Sigmoid colon (tissue), 7 donors: ENCODE results near the gene CNGB1. TPM values are rescaled to one million over a fixed set of nuclear protein-coding genes. Genes with fewer than 3 reads are reported as not detected.

Experiments used
- DNase-seq: peaks from one replicate; pipeline ENCODE4 v3.0.0-alpha.2; 2019
- H3K27ac ChIP-seq, 4 donors: fragments of 200-600 bp; sonication (generic); one replicate each; pipeline ENCODE4 v1.5.1; 2016 to 2019; ENCODE audit warnings: mild to moderate bottlenecking in 1 of 4
- H3K27me3 ChIP-seq, 3 donors: fragments of 200-600 bp; sonication (generic); one replicate each; pipeline ENCODE4 v1.5.1; 2019; ENCODE audit warnings: mild to moderate bottlenecking in 1 of 3
- H3K36me3 ChIP-seq, 4 donors: fragments of 200-600 bp; sonication (generic); one replicate each; pipeline ENCODE4 v1.5.1; 2016 to 2019
- H3K4me1 ChIP-seq, 4 donors: fragments of 200-600 bp; sonication (generic); one replicate each; pipeline ENCODE4 v1.5.1; 2017 to 2019
- H3K4me3 ChIP-seq, 4 donors: fragments of 200-600 bp; sonication (generic); one replicate each; pipeline ENCODE4 v1.5.1; 2017 to 2019; ENCODE audit warnings: mild to moderate bottlenecking in 2 of 4, moderate library complexity in 1 of 4
- H3K9me3 ChIP-seq, 4 donors: fragments of 200-600 bp in 3 of 4; sonication (generic) in 3 of 4; one replicate each; pipeline versions ENCODE4 v1.5.1 to v1.6.1; 2013 to 2019
- CTCF ChIP-seq, 4 experiments: fragments of 450-650 bp in 3 of 4; fragments of 200-600 bp in 1 of 4; IDR thresholded peaks; one replicate each; pipeline ENCODE4 v1.5.1; 2016 to 2019; ENCODE audit warnings: antibody characterized with exemption in 4 of 4, mild to moderate bottlenecking in 3 of 4, moderate library complexity in 2 of 4
- EP300 ChIP-seq, 4 donors: sonication (generic); formaldehyde crosslinking; IDR thresholded peaks; one replicate each; pipeline ENCODE4 v1.6.1; 2017; ENCODE audit warnings: antibody characterized with exemption in 4 of 4
- POLR2A ChIP-seq, 2 donors: fragments of 450-650 bp; IDR thresholded peaks; one replicate each; pipeline ENCODE4 v1.6.1; 2016; ENCODE audit warnings: antibody characterized with exemption in 2 of 2, mild to moderate bottlenecking in 2 of 2, moderate library complexity in 2 of 2
- POLR2AphosphoS5 ChIP-seq, 4 donors: sonication (generic); formaldehyde crosslinking; IDR thresholded peaks; one replicate each; pipeline ENCODE4 v1.6.1; 2017; ENCODE audit warnings: antibody characterized with exemption in 4 of 4
- WGBS, 2 donors: extraction: QIAGEN DNeasy Blood & Tissue Kit; methylation state at CpG; one replicate each; pipeline ENCODE4 v1.1.7; 2013; 5-methylcytosine and 5-hydroxymethylcytosine counted together
- intact Hi-C: fragments of 100-400 bp; cut with DNase I; formaldehyde crosslinking; loops from one replicate; pipeline ENCODE4 v1.15.1; 2023
- polyA plus RNA-seq, 3 donors: library from polyadenylated mRNA; stranded (reverse); fragments of 200-250 nt; gene quantifications; one replicate each; pipeline ENCODE4 v1.2.3, GENCODE V29; 2013
- total RNA-seq, 4 donors: library from RNA; depleted of rRNA; stranded (reverse); fragments of >200 nt; gene quantifications; one replicate each; pipeline ENCODE4 v1.1.0, GENCODE V29; 2016
- donor health status: healthy with polysubstance abuse.
- donor health status: Bipolar disorder and iron deficiency.
- donor health status: healthy.

Gene CNGB1
- total and polyA plus RNA-seq, 7 donors: 0.70 to 13.0 (median 1.4) TPM; not detected in 3

- H3K27ac ChIP-seq: peak overlapping the region in 1 of 4 donors; percentile 14
Measured at GRCh38 chr16:57894390-57895080, 76.4 kb downstream of the CNGB1 start.

GRCh38 chr16:57893559-57894389 lies 77.2 kb downstream of the CNGB1 start:
- Histone ChIP-seq H3K4me3 (no peak overlapping the region), H3K9me3 (no peaks in the 10 kb centered on the region), H3K27me3 (no peaks in the 10 kb centered on the region), H3K27ac (peak overlapping the region in 3 of 4 donors; percentile 25 to 42 (median 39)), H3K4me1 (no peaks in the 10 kb centered on the region), H3K36me3 (no peaks in the 10 kb centered on the region)
- TF ChIP-seq CTCF (IDR thresholded peaks at IDR 0.05): no peak
- peak in 1 of 4 donors; percentile 78 for TF ChIP-seq EP300 (IDR thresholded peaks at IDR 0.05)
- peak in 1 of 4 donors; percentile 67 for TF ChIP-seq POLR2AphosphoS5 (IDR thresholded peaks at IDR 0.05)
- TF ChIP-seq POLR2A (IDR thresholded peaks at IDR 0.05): no peak
- DNase-seq: no peak
- 55% methylated on average over 17 of the region's 17 CpGs for WGBS, 2 donors
- intact Hi-C loops: no loop called here

More at GRCh38 chr16:57894390-57895080, 76.4 kb downstream of the CNGB1 start:
- intact Hi-C loops: loop anchor here (5.0 kb wide), 1 partner anchor 233 kb away; the partner anchor contains the start of gene CFAP20
- no peak for DNase-seq
- whole genome bisulfite sequencing, 2 donors: 51 to 69% methylated on average over 10 of the region's 10 CpGs
- TF ChIP-seq EP300 (IDR thresholded peaks at IDR 0.05) (no peak), CTCF (IDR thresholded peaks at IDR 0.05) (no peak), POLR2AphosphoS5 (IDR thresholded peaks at IDR 0.05) (no peak)
- Histone ChIP-seq H3K4me1 (no peaks in the 10 kb centered on the region), H3K9me3 (no peaks in the 10 kb centered on the region), H3K4me3 (no peak overlapping the region), H3K27me3 (no peaks in the 10 kb centered on the region), H3K36me3 (no peaks in the 10 kb centered on the region)

- H3K4me3 ChIP-seq: no peak overlapping the region
- H3K9me3 ChIP-seq: no peaks in the 10 kb centered on the region
- 89 to 91% methylated on average over 5 of the region's 5 CpGs for WGBS, 2 donors
- no peaks in the 10 kb centered on the region for H3K36me3 ChIP-seq
- TF ChIP-seq POLR2A (IDR thresholded peaks at IDR 0.05): no peak
- TF ChIP-seq CTCF (IDR thresholded peaks at IDR 0.05): no peak
- TF ChIP-seq POLR2AphosphoS5 (IDR thresholded peaks at IDR 0.05): no peak
- no peak for TF ChIP-seq EP300 (IDR thresholded peaks at IDR 0.05)
- intact Hi-C loops: no loop called here
- H3K27me3 ChIP-seq: no peaks in the 10 kb centered on the region
- no peaks in the 10 kb centered on the region for H3K4me1 ChIP-seq
- H3K27ac ChIP-seq: peak overlapping the region in 3 of 4 donors; percentile 25 to 42 (median 39)
- no peak for DNase-seq
Measured at GRCh38 chr16:57893217-57893558, 77.7 kb downstream of the CNGB1 start.

GRCh38 chr16:57892447-57893096 lies 78.4 kb downstream of the CNGB1 start:
- Histone ChIP-seq H3K4me3 (no peak overlapping the region), H3K9me3 (no peaks in the 10 kb centered on the region), H3K4me1 (no peaks in the 10 kb centered on the region), H3K36me3 (no peaks in the 10 kb centered on the region), H3K27ac (no peak overlapping the region), H3K27me3 (no peaks in the 10 kb centered on the region)
- WGBS, 2 donors: 47 to 49% methylated on average over 10 of the region's 10 CpGs
- no peak for DNase-seq
- peak in 1 of 4 donors; percentile 13 for TF ChIP-seq POLR2AphosphoS5 (IDR thresholded peaks at IDR 0.05)
- TF ChIP-seq CTCF (IDR thresholded peaks at IDR 0.05): no peak
- intact Hi-C loops: no loop called here
